Activated B cell treated with CpG ODN at 0.5 μM for 24 hours (primary cell): ENCODE measurements around the gene HDAC3. TPM values are rescaled to one million over a fixed set of nuclear protein-coding genes. Genes with fewer than 3 reads are reported as not detected.
A peak's percentile ranks its signal among the peaks of the same experiment; 100 is the strongest.

Experiments used
- ATAC-seq: fragments of 200-7000 bp; cut with Tn5 transposase; one replicate; pipeline ENCODE4 v1.10.0; 2021; ENCODE audit warnings: low read depth, mild to moderate bottlenecking, moderate library complexity
- CTCF ChIA-PET: fragments of 350-600 bp; sonication (Branson Sonifier 250); formaldehyde crosslinking; loops from one replicate; lab custom pipeline; 2021; ENCODE audit warnings: antibody characterized with exemption; lab: Charles Lee
- POLR2A ChIA-PET: fragments of 350-600 bp; sonication (Branson Sonifier 250); formaldehyde crosslinking; loops from one replicate; lab custom pipeline; 2021; ENCODE audit warnings: antibody characterized with exemption; lab: Charles Lee
- DNase-seq: peaks from one replicate; pipeline ENCODE4 v3.0.0; 2022
- H3K27ac Mint-ChIP-seq: one replicate; pipeline ENCODE4 v1.8.0; 2020; ENCODE audit warnings: mixed read lengths
- H3K27me3 Mint-ChIP-seq: one replicate; pipeline ENCODE4 v1.8.0; 2021; ENCODE audit warnings: mixed read lengths
- H3K36me3 Mint-ChIP-seq: one replicate; pipeline ENCODE4 v1.8.0; 2021; ENCODE audit warnings: low read depth, mixed read lengths
- H3K4me1 Mint-ChIP-seq: one replicate; pipeline ENCODE4 v1.8.0; 2021; ENCODE audit warnings: mixed read lengths
- H3K4me3 Mint-ChIP-seq: one replicate; pipeline ENCODE4 v1.8.0; 2020; ENCODE audit warnings: mild to moderate bottlenecking, mixed read lengths
- H3K9me3 Mint-ChIP-seq: one replicate; pipeline ENCODE4 v1.8.0; 2020; ENCODE audit warnings: mixed read lengths
- CTCF ChIP-seq: fragments of 200-600 bp; IDR thresholded peaks from one replicate; pipeline ENCODE4 v1.8.0; 2022; ENCODE audit warnings: antibody characterized with exemption, mild to moderate bottlenecking
- intact Hi-C: fragments of 100-400 bp; cut with micrococcal nuclease; formaldehyde crosslinking; loops from one replicate; pipeline ENCODE4 v1.15.1; 2024
- total RNA-seq: library from RNA; stranded (reverse); gene quantifications from 2 replicates; pipeline ENCODE4 v1.2.3, GENCODE V29; 2022

Gene HDAC3
- total RNA-seq, 1 donor from 2014 or later: 102 TPM

GRCh38 chr5:141634720-141635119, 1.9 kb downstream of the HDAC3 start:
- Mint-ChIP-seq H3K4me3 (peak overlapping the region; percentile 89), H3K27me3 (no peaks in the 10 kb centered on the region), H3K4me1 (peaks cover 39% of the 10 kb centered on the region), H3K27ac (peak overlapping the region; percentile 73), H3K9me3 (no peaks in the 10 kb centered on the region), H3K36me3 (peaks cover 30% of the 10 kb centered on the region)
- ATAC-seq (no peak), DNase-seq (no peak)
- no peak for TF ChIP-seq CTCF
- ChIA-PET POLR2A (interaction anchor here (1.7 to 5.8 kb wide), 6 partner anchors 10 to 314 kb away, joined by 5 to 95 read pairs (median 36); partner anchors contain the start of genes DIAPH1, FCHSD1 and TAF7), CTCF (interaction anchor here (1.1 to 9.1 kb wide), 4 partner anchors 16 to 326 kb away, joined by 3 to 87 read pairs (median 24); partner anchors contain the start of genes DIAPH1 and TAF7)
- intact Hi-C loops: loop anchor here (5.0 kb wide), 2 partner anchors 473 to 1232 kb away; partner anchors contain the start of genes ANKHD1 and NDFIP1

- Mint-ChIP-seq H3K27me3 (no peaks in the 10 kb centered on the region), H3K27ac (peak overlapping the region; percentile 66), H3K4me3 (peak overlapping the region; percentile 56), H3K9me3 (no peaks in the 10 kb centered on the region), H3K4me1 (peaks cover 39% of the 10 kb centered on the region), H3K36me3 (peaks cover 37% of the 10 kb centered on the region)
- intact Hi-C loops: no loop called here
- no peak for TF ChIP-seq CTCF
- ChIA-PET CTCF (interaction anchor here (0.9 to 9.1 kb wide), 6 partner anchors 11 to 327 kb away, joined by 3 to 87 read pairs (median 4); partner anchors contain the start of genes DIAPH1 and TAF7), POLR2A (interaction anchor here (0.6 to 5.8 kb wide), 10 partner anchors 10 to 999 kb away, joined by 3 to 95 read pairs (median 8); partner anchors contain the start of genes DIAPH1, FCHSD1 and TAF7)
- ATAC-seq (peak; percentile 42), DNase-seq (no peak)
Observed at GRCh38 chr5:141633871-141634561, 2.6 kb downstream of the HDAC3 start.

- intact Hi-C loops: no loop called here
- Mint-ChIP-seq H3K27me3 (no peaks in the 10 kb centered on the region), H3K27ac (no peak overlapping the region), H3K36me3 (peaks cover 49% of the 10 kb centered on the region), H3K4me3 (no peak overlapping the region), H3K4me1 (peaks cover 32% of the 10 kb centered on the region), H3K9me3 (no peaks in the 10 kb centered on the region)
- no peak for DNase-seq
- no peak for TF ChIP-seq CTCF
- ATAC-seq: no peak
- POLR2A ChIA-PET: interaction anchor here (0.8 to 5.8 kb wide), 3 partner anchors 8 to 27 kb away, joined by 3 to 57 read pairs (median 21); partner anchors contain the start of gene FCHSD1
- CTCF ChIA-PET: interaction anchor here (0.8 to 9.1 kb wide), 4 partner anchors 11 to 40 kb away, joined by 3 to 87 read pairs (median 22); partner anchors contain the start of gene DIAPH1
Observed at GRCh38 chr5:141632650-141633049, 4.0 kb downstream of the HDAC3 start.

GRCh38 chr5:141630570-141631140, 6.0 kb downstream of the HDAC3 start:
- no peak for DNase-seq
- no peak for ATAC-seq
- ChIA-PET CTCF (interaction anchor here (6.0 to 9.1 kb wide), 2 partner anchors 12 to 38 kb away, joined by 42 to 87 read pairs; partner anchors contain the start of gene DIAPH1), POLR2A (interaction anchor here (0.6 to 1.2 kb wide), 3 partner anchors 21 to 933 kb away, joined by 7 to 12 read pairs (median 7); partner anchors contain the start of gene FCHSD1)
- no peaks in the 10 kb centered on the region for H3K9me3 Mint-ChIP-seq
- no peak overlapping the region for H3K4me3 Mint-ChIP-seq
- H3K27ac Mint-ChIP-seq: no peak overlapping the region
- intact Hi-C loops: no loop called here
- H3K4me1 Mint-ChIP-seq: peaks cover 26% of the 10 kb centered on the region
- no peaks in the 10 kb centered on the region for H3K27me3 Mint-ChIP-seq
- TF ChIP-seq CTCF: no peak
- H3K36me3 Mint-ChIP-seq: peaks cover 63% of the 10 kb centered on the region
